GM23338 (cell line): ENCODE measurements around the gene ACTMAP. TPM values are rescaled to one million over a fixed set of nuclear protein-coding genes. Genes with fewer than 3 reads are reported as not detected.

Experiments
- ATAC-seq: fragments of 200-7000 bp; cut with Tn5 transposase; 3 replicates; pipeline ENCODE4 v1.9.1; 2020
- DNase-seq: peaks from one replicate; pipeline ENCODE4 v3.0.0-alpha.2; 2015; ENCODE audit warnings: low spot score
- H2AFZ ChIP-seq: fragments of 200-600 bp; sonication (generic); 2 replicates; pipeline ENCODE4 v1.8.0; 2016; ENCODE audit warnings: antibody characterized with exemption, mild to moderate bottlenecking, moderate library complexity
- H3F3A ChIP-seq: fragments of 200-600 bp; sonication (generic); replicated peaks from 2 replicates; pipeline ENCODE4 v1.8.0; 2017; ENCODE audit warnings: antibody characterized with exemption, mixed run types, low read depth
- H3K27ac ChIP-seq: fragments of 200-600 bp; sonication (generic); 2 replicates; pipeline ENCODE4 v1.6.1; 2016; ENCODE audit warnings: low read depth
- H3K27me3 ChIP-seq: fragments of 200-600 bp; sonication (generic); 2 replicates; pipeline ENCODE4 v1.8.0; 2016; ENCODE audit warnings: mild to moderate bottlenecking, mixed run types, moderate library complexity; ENCODE audit not compliant: insufficient read depth
- H3K36me3 ChIP-seq: fragments of 200-600 bp; sonication (generic); 2 replicates; pipeline ENCODE4 v1.8.0; 2016; ENCODE audit warnings: mild to moderate bottlenecking; ENCODE audit not compliant: insufficient read depth
- H3K4me1 ChIP-seq: fragments of 200-600 bp; sonication (generic); 2 replicates; pipeline ENCODE4 v1.8.0; 2016; ENCODE audit warnings: mild to moderate bottlenecking, moderate library complexity; ENCODE audit not compliant: insufficient read depth
- H3K4me2 ChIP-seq: fragments of 200-600 bp; sonication (generic); 2 replicates; pipeline ENCODE4 v1.7.1; 2017; ENCODE audit warnings: mixed run types
- H3K4me3 ChIP-seq: fragments of 200-600 bp; sonication (generic); 2 replicates; pipeline ENCODE4 v1.6.1; 2016; ENCODE audit warnings: mixed run types
- H3K79me2 ChIP-seq: fragments of 200-600 bp; sonication (generic); replicated peaks from 2 replicates; pipeline ENCODE4 v1.8.0; 2017; ENCODE audit warnings: mild to moderate bottlenecking; ENCODE audit not compliant: insufficient read depth
- H3K9me2 ChIP-seq: fragments of 200-600 bp; sonication (generic); 2 replicates; pipeline ENCODE4 v1.8.0; 2017; ENCODE audit not compliant: insufficient read depth
- H4K20me1 ChIP-seq: fragments of 200-600 bp; sonication (generic); replicated peaks from 2 replicates; pipeline ENCODE4 v1.8.0; 2017; ENCODE audit warnings: mild to moderate bottlenecking; ENCODE audit not compliant: insufficient read depth
- H3K27ac Mint-ChIP-seq: 2 replicates; pipeline ENCODE4 v1.8.0; 2020; ENCODE audit warnings: inconsistent platforms, mild to moderate bottlenecking, moderate library complexity, mixed read lengths
- H3K27me3 Mint-ChIP-seq: 3 replicates; pipeline ENCODE4 v1.8.0; 2022; ENCODE audit warnings: low read depth, mild to moderate bottlenecking, moderate library complexity, mixed read lengths, inconsistent platforms; ENCODE audit not compliant: insufficient read depth, poor library complexity
- H3K36me3 Mint-ChIP-seq: 3 replicates; pipeline ENCODE4 v1.8.0; 2021; ENCODE audit warnings: low read depth, mild to moderate bottlenecking, inconsistent platforms, moderate library complexity, mixed read lengths
- H3K4me1 Mint-ChIP-seq: 3 replicates; pipeline ENCODE4 v1.8.0; 2020; ENCODE audit warnings: mild to moderate bottlenecking, inconsistent platforms, mixed read lengths
- H3K4me3 Mint-ChIP-seq: 3 replicates; pipeline ENCODE4 v1.8.0; 2021; ENCODE audit warnings: moderate library complexity, mild to moderate bottlenecking, inconsistent platforms, mixed read lengths
- H3K9me3 Mint-ChIP-seq: 3 replicates; pipeline ENCODE4 v1.8.0; 2020; ENCODE audit warnings: moderate library complexity, mild to moderate bottlenecking, inconsistent platforms, mixed read lengths
- CREB1 ChIP-seq: fragments of 250-450 bp; sonication (Bioruptor Pico); IDR thresholded peaks from 2 replicates; pipeline ENCODE4 v1.5.0; 2020; ENCODE audit warnings: low read depth, mild to moderate bottlenecking, moderate library complexity
- EZH2 ChIP-seq: fragments of 200-600 bp; sonication (generic); IDR thresholded peaks from one replicate; pipeline ENCODE4 v1.8.0; 2017; ENCODE audit warnings: antibody characterized with exemption, mild to moderate bottlenecking, low read depth; ENCODE audit not compliant: unreplicated experiment
- EZH2phosphoT487 ChIP-seq: fragments of 200-600 bp; sonication (generic); IDR thresholded peaks from one replicate; pipeline ENCODE4 v1.8.1; 2018; ENCODE audit warnings: antibody characterized with exemption; ENCODE audit not compliant: unreplicated experiment
- JUNB ChIP-seq: IDR thresholded peaks from one replicate; pipeline ENCODE4 v1.6.1; 2016; ENCODE audit warnings: antibody characterized with exemption; ENCODE audit not compliant: unreplicated experiment
- NANOG ChIP-seq: IDR thresholded peaks from 2 replicates; pipeline ENCODE4 v1.6.1; 2016; ENCODE audit warnings: antibody characterized with exemption, borderline replicate concordance
- POLR2AphosphoS5 ChIP-seq: IDR thresholded peaks from 2 replicates; pipeline ENCODE4 v1.6.1; 2016; ENCODE audit warnings: antibody characterized with exemption, low read depth
- STAT1 ChIP-seq: IDR thresholded peaks from one replicate; pipeline ENCODE4 v1.6.1; 2016; ENCODE audit warnings: antibody characterized with exemption; ENCODE audit not compliant: unreplicated experiment
- ZNF114 ChIP-seq: fragments of 250-450 bp; sonication (Bioruptor Pico); IDR thresholded peaks from 2 replicates; pipeline ENCODE4 v1.5.0; 2020; ENCODE audit warnings: mild to moderate bottlenecking, moderate library complexity
- ZNF331 ChIP-seq: fragments of 250-450 bp; sonication (Bioruptor Pico); IDR thresholded peaks from 2 replicates; pipeline ENCODE4 v1.5.0; 2020; ENCODE audit warnings: low read depth, mild to moderate bottlenecking, moderate library complexity
- polyA plus RNA-seq: library from polyadenylated mRNA; unstranded; fragments of >200 nt; fragmentation: Nextera tagmentation; extraction: Ambion mirVana; gene quantifications from 2 replicates; pipeline ENCODE4 v1.2.1, GENCODE V29; 2016
- total RNA-seq: library from RNA; depleted of rRNA; stranded (reverse); fragments of >200 nt; shearing (Covaris generic); gene quantifications from 2 replicates; pipeline ENCODE4 v1.2.3, GENCODE V29; 2014
- TF ChIP-seq, protein P1 (sequence below): IDR thresholded peaks from 2 replicates; pipeline ENCODE4 v1.6.1; 2016; ENCODE audit warnings: antibody characterized with exemption
- TF ChIP-seq, protein P2 (sequence below): IDR thresholded peaks from one replicate; pipeline ENCODE4 v1.6.1; 2018; ENCODE audit warnings: antibody characterized with exemption; ENCODE audit not compliant: unreplicated experiment
- TF ChIP-seq, protein P3 (sequence below): fragments of 250-450 bp; sonication (Bioruptor Pico); IDR thresholded peaks from 2 replicates; pipeline ENCODE4 v1.5.0; 2020; ENCODE audit warnings: mild to moderate bottlenecking, moderate library complexity
- TF ChIP-seq, protein P4 (sequence below), 2 experiments: fragments of 200-600 bp in 1 of 2; sonication (generic) in 1 of 2; conservative IDR thresholded peaks; 2 replicates each; pipeline versions ENCODE4 v1.5.1 to v1.6.1; 2016 to 2017; ENCODE audit warnings: antibody characterized with exemption in 2 of 2, low read depth in 2 of 2, mild to moderate bottlenecking in 2 of 2, moderate library complexity in 1 of 2

The ACTMAP gene
- total and polyA plus RNA-seq, 2 experiments from 2014 or later = 14.9 to 16.7 TPM

DNA sequence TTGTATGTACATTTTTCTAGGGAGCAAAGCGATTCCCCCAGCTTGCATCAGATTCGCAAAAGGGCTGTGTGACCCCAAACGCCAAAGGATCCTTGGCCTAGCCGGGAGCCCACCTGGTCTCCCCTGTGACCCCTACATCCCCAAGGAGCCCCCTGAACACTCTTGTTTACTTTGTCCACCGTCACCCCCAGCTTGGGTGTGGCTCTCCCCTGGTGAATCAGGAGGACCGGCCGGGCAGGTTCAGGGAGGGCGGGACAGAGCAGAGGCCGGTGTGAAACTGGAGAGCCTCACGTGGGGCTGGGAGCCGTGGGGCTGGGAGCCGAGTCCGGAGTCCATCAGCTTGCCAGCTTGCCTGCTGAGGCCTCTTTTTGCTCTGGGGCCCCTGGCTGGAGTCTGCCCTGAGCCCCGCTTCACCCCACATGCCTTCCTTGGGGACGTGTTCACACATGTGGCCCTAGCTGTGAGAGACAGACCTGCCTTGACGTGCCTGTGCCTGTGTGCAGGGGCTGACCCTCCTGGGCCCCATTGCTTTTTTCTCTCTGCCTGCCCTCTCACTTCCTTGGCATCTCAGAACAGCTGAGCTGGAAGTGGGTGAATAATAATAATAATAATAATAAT is 31.4 kb downstream of the ACTMAP start:
- peaks cover 10% of the 10 kb centered on the region for H4K20me1 ChIP-seq
- H3K4me1 Mint-ChIP-seq = peaks cover 23% of the 10 kb centered on the region
- H3K4me3 ChIP-seq = peak overlapping the region; percentile 99
- peak overlapping the region; percentile 79 for H3K27ac Mint-ChIP-seq
- H3F3A ChIP-seq = peaks cover 15% of the 10 kb centered on the region; the same call in 1 of the 2 replicates
- H3K27ac ChIP-seq = peak overlapping the region; percentile 84
- TF ChIP-seq, protein P1, sequence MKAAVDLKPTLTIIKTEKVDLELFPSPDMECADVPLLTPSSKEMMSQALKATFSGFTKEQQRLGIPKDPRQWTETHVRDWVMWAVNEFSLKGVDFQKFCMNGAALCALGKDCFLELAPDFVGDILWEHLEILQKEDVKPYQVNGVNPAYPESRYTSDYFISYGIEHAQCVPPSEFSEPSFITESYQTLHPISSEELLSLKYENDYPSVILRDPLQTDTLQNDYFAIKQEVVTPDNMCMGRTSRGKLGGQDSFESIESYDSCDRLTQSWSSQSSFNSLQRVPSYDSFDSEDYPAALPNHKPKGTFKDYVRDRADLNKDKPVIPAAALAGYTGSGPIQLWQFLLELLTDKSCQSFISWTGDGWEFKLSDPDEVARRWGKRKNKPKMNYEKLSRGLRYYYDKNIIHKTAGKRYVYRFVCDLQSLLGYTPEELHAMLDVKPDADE = no peak
- no peak for TF ChIP-seq ZNF114
- TF ChIP-seq NANOG = no peak
- TF ChIP-seq, protein P2, sequence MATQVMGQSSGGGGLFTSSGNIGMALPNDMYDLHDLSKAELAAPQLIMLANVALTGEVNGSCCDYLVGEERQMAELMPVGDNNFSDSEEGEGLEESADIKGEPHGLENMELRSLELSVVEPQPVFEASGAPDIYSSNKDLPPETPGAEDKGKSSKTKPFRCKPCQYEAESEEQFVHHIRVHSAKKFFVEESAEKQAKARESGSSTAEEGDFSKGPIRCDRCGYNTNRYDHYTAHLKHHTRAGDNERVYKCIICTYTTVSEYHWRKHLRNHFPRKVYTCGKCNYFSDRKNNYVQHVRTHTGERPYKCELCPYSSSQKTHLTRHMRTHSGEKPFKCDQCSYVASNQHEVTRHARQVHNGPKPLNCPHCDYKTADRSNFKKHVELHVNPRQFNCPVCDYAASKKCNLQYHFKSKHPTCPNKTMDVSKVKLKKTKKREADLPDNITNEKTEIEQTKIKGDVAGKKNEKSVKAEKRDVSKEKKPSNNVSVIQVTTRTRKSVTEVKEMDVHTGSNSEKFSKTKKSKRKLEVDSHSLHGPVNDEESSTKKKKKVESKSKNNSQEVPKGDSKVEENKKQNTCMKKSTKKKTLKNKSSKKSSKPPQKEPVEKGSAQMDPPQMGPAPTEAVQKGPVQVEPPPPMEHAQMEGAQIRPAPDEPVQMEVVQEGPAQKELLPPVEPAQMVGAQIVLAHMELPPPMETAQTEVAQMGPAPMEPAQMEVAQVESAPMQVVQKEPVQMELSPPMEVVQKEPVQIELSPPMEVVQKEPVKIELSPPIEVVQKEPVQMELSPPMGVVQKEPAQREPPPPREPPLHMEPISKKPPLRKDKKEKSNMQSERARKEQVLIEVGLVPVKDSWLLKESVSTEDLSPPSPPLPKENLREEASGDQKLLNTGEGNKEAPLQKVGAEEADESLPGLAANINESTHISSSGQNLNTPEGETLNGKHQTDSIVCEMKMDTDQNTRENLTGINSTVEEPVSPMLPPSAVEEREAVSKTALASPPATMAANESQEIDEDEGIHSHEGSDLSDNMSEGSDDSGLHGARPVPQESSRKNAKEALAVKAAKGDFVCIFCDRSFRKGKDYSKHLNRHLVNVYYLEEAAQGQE = no peak
- no peak for TF ChIP-seq POLR2AphosphoS5
- TF ChIP-seq CREB1 (CRISPR knock-in tag) = no peak
- TF ChIP-seq, protein P3, sequence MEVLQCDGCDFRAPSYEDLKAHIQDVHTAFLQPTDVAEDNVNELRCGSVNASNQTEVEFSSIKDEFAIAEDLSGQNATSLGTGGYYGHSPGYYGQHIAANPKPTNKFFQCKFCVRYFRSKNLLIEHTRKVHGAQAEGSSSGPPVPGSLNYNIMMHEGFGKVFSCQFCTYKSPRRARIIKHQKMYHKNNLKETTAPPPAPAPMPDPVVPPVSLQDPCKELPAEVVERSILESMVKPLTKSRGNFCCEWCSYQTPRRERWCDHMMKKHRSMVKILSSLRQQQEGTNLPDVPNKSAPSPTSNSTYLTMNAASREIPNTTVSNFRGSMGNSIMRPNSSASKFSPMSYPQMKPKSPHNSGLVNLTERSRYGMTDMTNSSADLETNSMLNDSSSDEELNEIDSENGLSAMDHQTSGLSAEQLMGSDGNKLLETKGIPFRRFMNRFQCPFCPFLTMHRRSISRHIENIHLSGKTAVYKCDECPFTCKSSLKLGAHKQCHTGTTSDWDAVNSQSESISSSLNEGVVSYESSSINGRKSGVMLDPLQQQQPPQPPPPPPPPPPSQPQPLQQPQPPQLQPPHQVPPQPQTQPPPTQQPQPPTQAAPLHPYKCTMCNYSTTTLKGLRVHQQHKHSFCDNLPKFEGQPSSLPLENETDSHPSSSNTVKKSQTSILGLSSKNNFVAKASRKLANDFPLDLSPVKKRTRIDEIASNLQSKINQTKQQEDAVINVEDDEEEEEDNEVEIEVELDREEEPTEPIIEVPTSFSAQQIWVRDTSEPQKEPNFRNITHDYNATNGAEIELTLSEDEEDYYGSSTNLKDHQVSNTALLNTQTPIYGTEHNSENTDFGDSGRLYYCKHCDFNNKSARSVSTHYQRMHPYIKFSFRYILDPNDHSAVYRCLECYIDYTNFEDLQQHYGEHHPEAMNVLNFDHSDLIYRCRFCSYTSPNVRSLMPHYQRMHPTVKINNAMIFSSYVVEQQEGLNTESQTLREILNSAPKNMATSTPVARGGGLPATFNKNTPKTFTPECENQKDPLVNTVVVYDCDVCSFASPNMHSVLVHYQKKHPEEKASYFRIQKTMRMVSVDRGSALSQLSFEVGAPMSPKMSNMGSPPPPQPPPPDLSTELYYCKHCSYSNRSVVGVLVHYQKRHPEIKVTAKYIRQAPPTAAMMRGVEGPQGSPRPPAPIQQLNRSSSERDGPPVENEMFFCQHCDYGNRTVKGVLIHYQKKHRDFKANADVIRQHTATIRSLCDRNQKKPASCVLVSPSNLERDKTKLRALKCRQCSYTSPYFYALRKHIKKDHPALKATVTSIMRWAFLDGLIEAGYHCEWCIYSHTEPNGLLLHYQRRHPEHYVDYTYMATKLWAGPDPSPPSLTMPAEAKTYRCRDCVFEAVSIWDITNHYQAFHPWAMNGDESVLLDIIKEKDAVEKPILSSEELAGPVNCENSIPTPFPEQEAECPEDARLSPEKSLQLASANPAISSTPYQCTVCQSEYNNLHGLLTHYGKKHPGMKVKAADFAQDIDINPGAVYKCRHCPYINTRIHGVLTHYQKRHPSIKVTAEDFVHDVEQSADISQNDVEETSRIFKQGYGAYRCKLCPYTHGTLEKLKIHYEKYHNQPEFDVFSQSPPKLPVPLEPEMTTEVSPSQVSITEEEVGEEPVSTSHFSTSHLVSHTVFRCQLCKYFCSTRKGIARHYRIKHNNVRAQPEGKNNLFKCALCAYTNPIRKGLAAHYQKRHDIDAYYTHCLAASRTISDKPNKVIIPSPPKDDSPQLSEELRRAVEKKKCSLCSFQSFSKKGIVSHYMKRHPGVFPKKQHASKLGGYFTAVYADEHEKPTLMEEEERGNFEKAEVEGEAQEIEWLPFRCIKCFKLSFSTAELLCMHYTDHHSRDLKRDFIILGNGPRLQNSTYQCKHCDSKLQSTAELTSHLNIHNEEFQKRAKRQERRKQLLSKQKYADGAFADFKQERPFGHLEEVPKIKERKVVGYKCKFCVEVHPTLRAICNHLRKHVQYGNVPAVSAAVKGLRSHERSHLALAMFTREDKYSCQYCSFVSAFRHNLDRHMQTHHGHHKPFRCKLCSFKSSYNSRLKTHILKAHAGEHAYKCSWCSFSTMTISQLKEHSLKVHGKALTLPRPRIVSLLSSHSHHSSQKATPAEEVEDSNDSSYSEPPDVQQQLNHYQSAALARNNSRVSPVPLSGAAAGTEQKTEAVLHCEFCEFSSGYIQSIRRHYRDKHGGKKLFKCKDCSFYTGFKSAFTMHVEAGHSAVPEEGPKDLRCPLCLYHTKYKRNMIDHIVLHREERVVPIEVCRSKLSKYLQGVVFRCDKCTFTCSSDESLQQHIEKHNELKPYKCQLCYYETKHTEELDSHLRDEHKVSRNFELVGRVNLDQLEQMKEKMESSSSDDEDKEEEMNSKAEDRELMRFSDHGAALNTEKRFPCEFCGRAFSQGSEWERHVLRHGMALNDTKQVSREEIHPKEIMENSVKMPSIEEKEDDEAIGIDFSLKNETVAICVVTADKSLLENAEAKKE = no peak
- TF ChIP-seq EZH2 = no peak
- no peak for TF ChIP-seq JUNB
- no peak for TF ChIP-seq STAT1
- no peak for TF ChIP-seq ZNF331
- no peak for TF ChIP-seq EZH2phosphoT487
- TF ChIP-seq, protein P4, sequence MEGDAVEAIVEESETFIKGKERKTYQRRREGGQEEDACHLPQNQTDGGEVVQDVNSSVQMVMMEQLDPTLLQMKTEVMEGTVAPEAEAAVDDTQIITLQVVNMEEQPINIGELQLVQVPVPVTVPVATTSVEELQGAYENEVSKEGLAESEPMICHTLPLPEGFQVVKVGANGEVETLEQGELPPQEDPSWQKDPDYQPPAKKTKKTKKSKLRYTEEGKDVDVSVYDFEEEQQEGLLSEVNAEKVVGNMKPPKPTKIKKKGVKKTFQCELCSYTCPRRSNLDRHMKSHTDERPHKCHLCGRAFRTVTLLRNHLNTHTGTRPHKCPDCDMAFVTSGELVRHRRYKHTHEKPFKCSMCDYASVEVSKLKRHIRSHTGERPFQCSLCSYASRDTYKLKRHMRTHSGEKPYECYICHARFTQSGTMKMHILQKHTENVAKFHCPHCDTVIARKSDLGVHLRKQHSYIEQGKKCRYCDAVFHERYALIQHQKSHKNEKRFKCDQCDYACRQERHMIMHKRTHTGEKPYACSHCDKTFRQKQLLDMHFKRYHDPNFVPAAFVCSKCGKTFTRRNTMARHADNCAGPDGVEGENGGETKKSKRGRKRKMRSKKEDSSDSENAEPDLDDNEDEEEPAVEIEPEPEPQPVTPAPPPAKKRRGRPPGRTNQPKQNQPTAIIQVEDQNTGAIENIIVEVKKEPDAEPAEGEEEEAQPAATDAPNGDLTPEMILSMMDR (conservative IDR thresholded peaks at IDR 0.05; ENCODE audit: low read depth in 2 of 2) = no peak
- H3K9me3 Mint-ChIP-seq = no peaks in the 10 kb centered on the region
- peaks cover 22% of the 10 kb centered on the region for H3K4me1 ChIP-seq
- H3K27me3 Mint-ChIP-seq = peaks cover 12% of the 10 kb centered on the region
- H3K27me3 ChIP-seq = no peaks in the 10 kb centered on the region
- peaks cover 21% of the 10 kb centered on the region for H3K36me3 Mint-ChIP-seq
- peak; percentile 54 for DNase-seq
- H3K79me2 ChIP-seq = peaks cover 38% of the 10 kb centered on the region
- no peaks in the 10 kb centered on the region for H3K9me2 ChIP-seq
- ATAC-seq = peak; percentile 3
- no peaks in the 10 kb centered on the region for H3K36me3 ChIP-seq
- H3K4me2 ChIP-seq = peak overlapping the region; percentile 96
- peak overlapping the region; percentile 79 for H3K4me3 Mint-ChIP-seq
- peak overlapping the region; percentile 72; the same call in 1 of the 2 replicates for H2AFZ ChIP-seq
